DOHH2 (cell line): Measurements from ENCODE around the gene TMEM218.

ENCODE experiments used
- H3F3A ChIP-seq: fragments of 200-600 bp; sonication (generic), shearing (Covaris generic); 2 replicates; pipeline ENCODE4 v1.6.0; 2016; ENCODE audit warnings: antibody characterized with exemption, mild to moderate bottlenecking; ENCODE audit not compliant: control insufficient read depth, insufficient read depth
- H3K27ac ChIP-seq: fragments of 200-600 bp; sonication (generic); 2 replicates; pipeline ENCODE4 v1.5.1; 2014; ENCODE audit warnings: low read depth, mild to moderate bottlenecking, low read length, moderate library complexity
- H3K27me3 ChIP-seq: fragments of 200-600 bp; sonication (generic); 2 replicates; pipeline ENCODE4 v1.6.1; 2014; ENCODE audit warnings: mild to moderate bottlenecking, low read length, mixed read lengths; ENCODE audit not compliant: control insufficient read depth
- H3K36me3 ChIP-seq: fragments of 200-600 bp; sonication (generic); 2 replicates; pipeline ENCODE4 v1.6.1; 2014; ENCODE audit warnings: mild to moderate bottlenecking, low read length, moderate library complexity, mixed read lengths; ENCODE audit not compliant: control insufficient read depth
- H3K4me1 ChIP-seq: fragments of 200-600 bp; sonication (generic); 2 replicates; pipeline ENCODE4 v1.6.1; 2014; ENCODE audit warnings: mild to moderate bottlenecking, low read length, mixed read lengths; ENCODE audit not compliant: control insufficient read depth
- H3K4me2 ChIP-seq: fragments of 200-600 bp; sonication (generic); 2 replicates; pipeline ENCODE4 v1.6.0; 2014; ENCODE audit warnings: mild to moderate bottlenecking, low read length, moderate library complexity
- H3K4me3 ChIP-seq: fragments of 200-600 bp; sonication (generic); 2 replicates; pipeline ENCODE4 v1.5.1; 2014; ENCODE audit warnings: mild to moderate bottlenecking, low read length, mixed read lengths
- H3K79me2 ChIP-seq: fragments of 200-600 bp; sonication (generic); 2 replicates; pipeline ENCODE4 v1.6.1; 2014; ENCODE audit warnings: mild to moderate bottlenecking, low read length, mixed read lengths; ENCODE audit not compliant: control insufficient read depth
- H3K9me2 ChIP-seq: fragments of 200-600 bp; sonication (generic); replicated peaks from 2 replicates; pipeline ENCODE4 v1.6.1; 2014; ENCODE audit warnings: mild to moderate bottlenecking, low read length, mixed read lengths; ENCODE audit not compliant: control insufficient read depth
- H3K9me3 ChIP-seq: fragments of 200-600 bp; sonication (generic); 2 replicates; pipeline ENCODE4 v1.6.1; 2014; ENCODE audit warnings: antibody characterized with exemption, low read length, mixed read lengths; ENCODE audit not compliant: control insufficient read depth, insufficient read depth
- H4K20me1 ChIP-seq: fragments of 200-600 bp; sonication (generic); 2 replicates; pipeline ENCODE4 v1.6.0; 2014; ENCODE audit warnings: low read depth, mild to moderate bottlenecking, antibody characterized with exemption, low read length, moderate library complexity; ENCODE audit not compliant: control insufficient read depth, insufficient read depth
- CTCF ChIP-seq: fragments of 200-600 bp; sonication (generic); IDR thresholded peaks from one replicate; pipeline ENCODE4 v1.5.1; 2014; ENCODE audit warnings: antibody characterized with exemption, mild to moderate bottlenecking, low read depth, low read length; ENCODE audit not compliant: poor library complexity, severe bottlenecking
- EZH2phosphoT487 ChIP-seq: fragments of 200-600 bp; sonication (generic); IDR thresholded peaks from 2 replicates; pipeline ENCODE4 v1.6.1; 2017; ENCODE audit warnings: borderline replicate concordance, mild to moderate bottlenecking, antibody characterized with exemption, low read length, moderate library complexity, mixed read lengths

The TMEM218 gene

DNA sequence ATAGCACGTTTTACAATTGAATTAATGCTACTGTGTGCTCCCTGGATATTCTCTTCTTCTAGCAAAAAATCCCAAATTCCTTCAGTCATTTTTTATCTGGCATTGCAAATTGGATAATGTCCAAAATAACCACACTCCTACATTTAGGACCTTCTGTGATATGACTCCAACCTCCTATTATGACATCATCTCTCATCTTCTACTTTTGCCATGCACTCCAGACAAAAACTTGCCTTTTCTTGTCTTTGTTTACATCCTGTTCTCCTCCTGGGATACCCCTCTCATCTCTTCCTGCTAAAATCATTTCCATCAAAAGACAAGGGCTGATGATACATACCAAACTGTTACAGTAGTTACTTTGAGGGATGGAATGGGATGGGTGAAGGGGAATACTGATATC is 20.6 kb upstream of the TMEM218 start:
- Histone ChIP-seq H3K9me2 (no peaks in the 10 kb centered on the region), H3K36me3 (no peaks in the 10 kb centered on the region), H3K27ac (no peak overlapping the region), H4K20me1 (no peaks in the 10 kb centered on the region), H3F3A (no peaks in the 10 kb centered on the region), H3K9me3 (no peaks in the 10 kb centered on the region), H3K27me3 (peaks cover 9% of the 10 kb centered on the region), H3K79me2 (no peaks in the 10 kb centered on the region), H3K4me3 (no peak overlapping the region), H3K4me1 (no peaks in the 10 kb centered on the region), H3K4me2 (no peak overlapping the region)
- no peak for TF ChIP-seq EZH2phosphoT487
- TF ChIP-seq CTCF = no peak

GRCh38 chr11:125129316-125129993 is 18.0 kb upstream of the TMEM218 start:
- Histone ChIP-seq H3K27me3 (peaks cover 3% of the 10 kb centered on the region), H3K27ac (no peak overlapping the region), H3K4me3 (no peak overlapping the region), H3K36me3 (no peaks in the 10 kb centered on the region), H3K4me1 (peaks cover 2% of the 10 kb centered on the region), H3K9me2 (no peaks in the 10 kb centered on the region), H3F3A (no peaks in the 10 kb centered on the region), H3K79me2 (no peaks in the 10 kb centered on the region), H3K4me2 (no peak overlapping the region), H4K20me1 (no peaks in the 10 kb centered on the region), H3K9me3 (no peaks in the 10 kb centered on the region)
- TF ChIP-seq EZH2phosphoT487 = no peak
- no peak for TF ChIP-seq CTCF

DNA sequence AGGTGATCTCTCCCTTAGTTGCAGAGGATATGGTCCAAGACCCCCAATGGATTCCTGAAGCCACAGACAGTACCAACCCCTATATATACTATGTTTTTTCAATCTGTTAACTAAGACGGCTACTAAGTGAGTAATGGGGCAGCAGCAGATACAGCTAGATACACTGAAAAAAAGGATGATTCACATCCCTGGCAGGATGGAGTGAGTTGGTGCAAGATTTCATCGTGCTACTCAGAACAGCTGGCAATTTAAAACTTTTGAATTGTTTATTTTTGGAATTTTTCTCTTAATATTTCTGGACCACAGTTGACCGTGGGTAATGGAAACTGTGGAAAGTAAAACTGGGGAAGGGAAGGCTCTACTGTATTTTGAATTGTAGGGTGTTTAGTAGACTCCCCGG is 17.0 kb upstream of the TMEM218 start:
- Histone ChIP-seq H4K20me1 (no peaks in the 10 kb centered on the region), H3K27me3 (peaks cover 2% of the 10 kb centered on the region; the same call in 1 of the 2 replicates), H3K4me2 (no peak overlapping the region), H3F3A (no peaks in the 10 kb centered on the region), H3K27ac (no peak overlapping the region), H3K4me1 (peaks cover 11% of the 10 kb centered on the region), H3K79me2 (no peaks in the 10 kb centered on the region), H3K9me2 (no peaks in the 10 kb centered on the region), H3K36me3 (no peaks in the 10 kb centered on the region), H3K4me3 (no peak overlapping the region), H3K9me3 (peaks cover 5% of the 10 kb centered on the region; the same call in 1 of the 2 replicates)
- TF ChIP-seq EZH2phosphoT487 (no peak), CTCF (no peak)
